Measurements from ENCODE around the gene RCC2. TPM values are rescaled to one million over a fixed set of nuclear protein-coding genes. Genes with fewer than 3 reads are reported as not detected.

Gene RCC2
- total and polyA plus RNA-seq, 2 donors (not counting 3 experiments of a cell fraction or from before 2014, with no cell fraction given): 137 to 166 TPM

GRCh38 chr1:17427696-17428660, 11.5 kb downstream of the RCC2 start:
- H3K4me2 ChIP-seq (ENCODE audit: insufficient read depth, low read length): no peak overlapping the region
- no peaks in the 10 kb centered on the region for H3K9me1 ChIP-seq (replicated peaks; ENCODE audit: control insufficient read depth, extremely low read depth, insufficient read depth, low read length)
- dilution Hi-C loops (cut with MboI; ENCODE audit: extremely low pct_ligation_motif_present, low sequenced_read_pairs) (no loop called here), intact Hi-C loops (cut with micrococcal nuclease) (no loop called here)
- no peak overlapping the region for H2AFZ ChIP-seq (ENCODE audit: low read depth, low read length)
- no peak for DNase-seq (ENCODE audit: low read depth, low spot score)
- no peak overlapping the region for H3K4me3 ChIP-seq (replicated peaks in 1 of 3; ENCODE audit: insufficient read depth in 1 of 3, low read depth in 1 of 3, low read length in 3 of 3)
- peaks cover 32 to 57% of the 10 kb centered on the region in 2 experiments for H3K36me3 ChIP-seq (ENCODE audit: control insufficient read depth in 2 of 2, extremely low read depth in 1 of 2, insufficient read depth in 2 of 2, low read length in 2 of 2)
- no peak overlapping the region for H3K27ac ChIP-seq (ENCODE audit: insufficient read depth, low read depth, low read length)
- H3K79me2 ChIP-seq (ENCODE audit: control insufficient read depth, insufficient read depth, low read length): peaks cover 87% of the 10 kb centered on the region
- no TSS peak for BruUV-seq (replicated peaks)
- peaks cover 4% of the 10 kb centered on the region for H4K20me1 ChIP-seq (replicated peaks; ENCODE audit: control insufficient read depth, extremely low read depth, insufficient read depth, low read length)
- ChIA-PET CTCF (no interaction called here), POLR2A (interaction anchor here (0.6 kb wide), 1 partner anchor 8 kb away, joined by 3 read pairs; no protein-coding TSS in a partner anchor)
- no peaks in the 10 kb centered on the region for H3K4me1 ChIP-seq (ENCODE audit: control insufficient read depth, extremely low read depth, insufficient read depth, low read length)
- H3K9ac ChIP-seq (replicated peaks; ENCODE audit: extremely low read depth, insufficient read depth, low read length): no peak overlapping the region
- no peaks in the 10 kb centered on the region for H3K9me3 ChIP-seq (replicated peaks; ENCODE audit: control insufficient read depth, insufficient read depth, low read length)
- H3K27me3 ChIP-seq (ENCODE audit: control insufficient read depth in 2 of 2, insufficient read depth in 2 of 2, low read length in 2 of 2): no peaks in the 10 kb centered on the region
- FAIRE-seq: no peak
- no peak for TF ChIP-seq JUN (IDR thresholded peaks at IDR 0.05; ENCODE audit: borderline replicate concordance, insufficient read depth, insufficient read length, low read depth)
- TF ChIP-seq MYC (IDR thresholded peaks at IDR 0.05; ENCODE audit: low read depth, low read length): no peak
- no peak for TF ChIP-seq CTCF (IDR thresholded peaks at IDR 0.05; ENCODE audit: extremely low read depth in 1 of 2, insufficient read depth in 1 of 2, low read depth in 1 of 2, low read length in 2 of 2)
- TF ChIP-seq GATA2 (IDR thresholded peaks at IDR 0.05; ENCODE audit: insufficient read depth, insufficient read length, low read depth, low read length): no peak
- TF ChIP-seq POLR2A (IDR thresholded peaks at IDR 0.05; ENCODE audit: low read depth, low read length): no peak
- TF ChIP-seq MAX (IDR thresholded peaks at IDR 0.05; ENCODE audit: insufficient read depth, insufficient read length): no peak
- TF ChIP-seq POLR2AphosphoS5 (IDR thresholded peaks at IDR 0.05; ENCODE audit: insufficient read depth, low read depth, low read length): no peak
- TF ChIP-seq FOS (IDR thresholded peaks at IDR 0.05; ENCODE audit: borderline replicate concordance, insufficient read depth, low read length): no peak
- no peak for TF ChIP-seq EZH2 (IDR thresholded peaks at IDR 0.05; ENCODE audit: borderline replicate concordance, low read depth, low read length, severe bottlenecking)
